Activated naive CD8-positive, alpha-beta T cell treated with anti-CD3 and anti-CD28 coated beads, Interleukin-2, amount 10 ng/mL, durations not matched to agents 7 days and 5 days (primary cell): ENCODE measurements around the gene CACNA1C. TPM values are rescaled to one million over a fixed set of nuclear protein-coding genes. Genes with fewer than 3 reads are reported as not detected.

Experiments
- ATAC-seq: fragments of 150-1000 bp; cut with Tn5 transposase; one replicate; pipeline ENCODE4 v1.10.0; 2021; ENCODE audit warnings: low read depth, moderate library complexity
- POLR2A ChIA-PET: fragments of 350-600 bp; sonication (Branson Sonifier 250); formaldehyde crosslinking; loops from one replicate; lab custom pipeline; 2021; ENCODE audit warnings: antibody characterized with exemption; lab: Charles Lee
- DNase-seq: peaks from one replicate; pipeline ENCODE4 v3.0.0; 2021
- H3K27ac Mint-ChIP-seq: one replicate; pipeline ENCODE4 v1.8.0; 2022; ENCODE audit warnings: mild to moderate bottlenecking, mixed read lengths
- H3K27me3 Mint-ChIP-seq: one replicate; pipeline ENCODE4 v1.8.0; 2022; ENCODE audit warnings: mild to moderate bottlenecking, moderate library complexity, mixed read lengths
- H3K36me3 Mint-ChIP-seq: one replicate; pipeline ENCODE4 v1.8.0; 2021; ENCODE audit warnings: mild to moderate bottlenecking, mixed read lengths
- H3K4me1 Mint-ChIP-seq: one replicate; pipeline ENCODE4 v1.8.0; 2021; ENCODE audit warnings: mixed read lengths
- H3K4me3 Mint-ChIP-seq: one replicate; pipeline ENCODE4 v1.8.0; 2022; ENCODE audit warnings: mild to moderate bottlenecking, moderate library complexity, mixed read lengths
- H3K9me3 Mint-ChIP-seq: one replicate; pipeline ENCODE4 v1.8.0; 2021; ENCODE audit warnings: mixed read lengths
- total RNA-seq, 2 experiments: library from RNA; stranded (reverse); gene quantifications; one replicate each; pipeline ENCODE4 v1.2.3, GENCODE V29; 2021

The CACNA1C gene
- total RNA-seq, 2 experiments from 2014 or later, result 0.11 to 0.14 TPM

- peak overlapping the region; percentile 72 for H3K27ac Mint-ChIP-seq
These were observed 448.8 kb downstream of the CACNA1C start for GRCh38 chr12:2501464-2502191.

GRCh38 chr12:2503036-2503435 is 450.2 kb downstream of the CACNA1C start:
- Mint-ChIP-seq H3K4me1 (peaks cover 10% of the 10 kb centered on the region), H3K27ac (no peak overlapping the region), H3K36me3 (no peaks in the 10 kb centered on the region), H3K9me3 (no peaks in the 10 kb centered on the region), H3K4me3 (no peak overlapping the region), H3K27me3 (peaks cover 15% of the 10 kb centered on the region)
- POLR2A ChIA-PET, result no interaction called here
- DNase-seq, result no peak
- ATAC-seq, result no peak

More at GRCh38 chr12:2501464-2502191, 448.8 kb downstream of the CACNA1C start:
- H3K27me3 Mint-ChIP-seq, result peaks cover 18% of the 10 kb centered on the region
- H3K4me3 Mint-ChIP-seq, result no peak overlapping the region
- no peak for DNase-seq
- H3K4me1 Mint-ChIP-seq, result peaks cover 10% of the 10 kb centered on the region
- POLR2A ChIA-PET, result no interaction called here
- H3K36me3 Mint-ChIP-seq, result no peaks in the 10 kb centered on the region
- peak; percentile 47 for ATAC-seq
- H3K9me3 Mint-ChIP-seq, result no peaks in the 10 kb centered on the region

GRCh38 chr12:2503762-2504161 is 451.0 kb downstream of the CACNA1C start:
- POLR2A ChIA-PET, result no interaction called here
- Mint-ChIP-seq H3K4me1 (peaks cover 10% of the 10 kb centered on the region), H3K27ac (no peak overlapping the region), H3K27me3 (peaks cover 15% of the 10 kb centered on the region), H3K4me3 (no peak overlapping the region), H3K36me3 (no peaks in the 10 kb centered on the region), H3K9me3 (no peaks in the 10 kb centered on the region)
- DNase-seq, result no peak
- no peak for ATAC-seq

- POLR2A ChIA-PET, result no interaction called here
- DNase-seq, result no peak
- H3K36me3 Mint-ChIP-seq, result no peaks in the 10 kb centered on the region
- H3K27ac Mint-ChIP-seq, result no peak overlapping the region
- no peak overlapping the region for H3K4me3 Mint-ChIP-seq
- peaks cover 15% of the 10 kb centered on the region for H3K27me3 Mint-ChIP-seq
- ATAC-seq, result no peak
- H3K4me1 Mint-ChIP-seq, result peaks cover 10% of the 10 kb centered on the region
- H3K9me3 Mint-ChIP-seq, result no peaks in the 10 kb centered on the region
These were observed 451.8 kb downstream of the CACNA1C start for GRCh38 chr12:2504577-2504976.

- Mint-ChIP-seq H3K36me3 (no peaks in the 10 kb centered on the region), H3K4me3 (no peak overlapping the region), H3K4me1 (no peaks in the 10 kb centered on the region), H3K9me3 (no peaks in the 10 kb centered on the region), H3K27ac (no peak overlapping the region), H3K27me3 (peaks cover 15% of the 10 kb centered on the region)
- POLR2A ChIA-PET, result no interaction called here
- ATAC-seq (no peak), DNase-seq (no peak)
These were observed 455.0 kb downstream of the CACNA1C start for GRCh38 chr12:2507814-2508213.

- POLR2A ChIA-PET, result no interaction called here
- Mint-ChIP-seq H3K4me3 (no peak overlapping the region), H3K27ac (no peak overlapping the region), H3K36me3 (no peaks in the 10 kb centered on the region), H3K27me3 (peaks cover 8% of the 10 kb centered on the region), H3K9me3 (no peaks in the 10 kb centered on the region), H3K4me1 (no peaks in the 10 kb centered on the region)
- DNase-seq (no peak), ATAC-seq (no peak)
These were observed 456.4 kb downstream of the CACNA1C start for GRCh38 chr12:2509137-2509536.

GRCh38 chr12:2510045-2510444 is 457.3 kb downstream of the CACNA1C start:
- DNase-seq, result no peak
- H3K27ac Mint-ChIP-seq, result no peak overlapping the region
- ATAC-seq, result no peak
- POLR2A ChIA-PET, result no interaction called here
- no peaks in the 10 kb centered on the region for H3K36me3 Mint-ChIP-seq
- no peak overlapping the region for H3K4me3 Mint-ChIP-seq
- H3K27me3 Mint-ChIP-seq, result peaks cover 11% of the 10 kb centered on the region
- no peaks in the 10 kb centered on the region for H3K4me1 Mint-ChIP-seq
- H3K9me3 Mint-ChIP-seq, result no peaks in the 10 kb centered on the region

- POLR2A ChIA-PET, result no interaction called here
- no peak for DNase-seq
- ATAC-seq, result no peak
- Mint-ChIP-seq H3K36me3 (no peaks in the 10 kb centered on the region), H3K27me3 (peaks cover 8% of the 10 kb centered on the region), H3K4me1 (no peaks in the 10 kb centered on the region), H3K27ac (no peak overlapping the region), H3K9me3 (no peaks in the 10 kb centered on the region), H3K4me3 (no peak overlapping the region)
These were observed 460.6 kb downstream of the CACNA1C start for GRCh38 chr12:2513141-2514037.

GRCh38 chr12:2514038-2514340 is 461.2 kb downstream of the CACNA1C start:
- Mint-ChIP-seq H3K36me3 (no peaks in the 10 kb centered on the region), H3K4me3 (no peak overlapping the region), H3K27me3 (peaks cover 8% of the 10 kb centered on the region), H3K9me3 (no peaks in the 10 kb centered on the region), H3K27ac (no peak overlapping the region), H3K4me1 (no peaks in the 10 kb centered on the region)
- POLR2A ChIA-PET, result no interaction called here
- ATAC-seq, result no peak
- no peak for DNase-seq

- ATAC-seq (no peak), DNase-seq (no peak)
- peaks cover 3% of the 10 kb centered on the region for H3K27me3 Mint-ChIP-seq
- no peaks in the 10 kb centered on the region for H3K4me1 Mint-ChIP-seq
- H3K4me3 Mint-ChIP-seq, result no peak overlapping the region
- POLR2A ChIA-PET, result interaction anchor here (0.5 kb wide), 1 partner anchor 447 kb away, joined by 4 read pairs; no protein-coding TSS in a partner anchor
- no peak overlapping the region for H3K27ac Mint-ChIP-seq
- H3K36me3 Mint-ChIP-seq, result no peaks in the 10 kb centered on the region
- H3K9me3 Mint-ChIP-seq, result peaks cover 6% of the 10 kb centered on the region
These were observed 468.0 kb downstream of the CACNA1C start for GRCh38 chr12:2520722-2521246.

- no peak for ATAC-seq
- Mint-ChIP-seq H3K4me1 (no peaks in the 10 kb centered on the region), H3K27me3 (peaks cover 5% of the 10 kb centered on the region), H3K27ac (no peak overlapping the region), H3K4me3 (no peak overlapping the region), H3K9me3 (peaks cover 7% of the 10 kb centered on the region), H3K36me3 (no peaks in the 10 kb centered on the region)
- POLR2A ChIA-PET, result no interaction called here
- DNase-seq, result no peak
These were observed 470.5 kb downstream of the CACNA1C start for GRCh38 chr12:2523317-2523716.

- H3K27ac Mint-ChIP-seq, result no peak overlapping the region
- peaks cover 2% of the 10 kb centered on the region for H3K4me1 Mint-ChIP-seq
- H3K9me3 Mint-ChIP-seq, result peaks cover 8% of the 10 kb centered on the region
- POLR2A ChIA-PET, result no interaction called here
- H3K27me3 Mint-ChIP-seq, result peaks cover 5% of the 10 kb centered on the region
- no peaks in the 10 kb centered on the region for H3K36me3 Mint-ChIP-seq
- no peak for DNase-seq
- no peak overlapping the region for H3K4me3 Mint-ChIP-seq
- no peak for ATAC-seq
These were observed 471.1 kb downstream of the CACNA1C start for GRCh38 chr12:2523844-2524243.

GRCh38 chr12:2526371-2526770 is 473.6 kb downstream of the CACNA1C start:
- POLR2A ChIA-PET, result no interaction called here
- peaks cover 2% of the 10 kb centered on the region for H3K9me3 Mint-ChIP-seq
- no peak overlapping the region for H3K27ac Mint-ChIP-seq
- H3K4me1 Mint-ChIP-seq, result peaks cover 12% of the 10 kb centered on the region
- ATAC-seq, result no peak
- H3K4me3 Mint-ChIP-seq, result no peak overlapping the region
- no peak for DNase-seq
- H3K36me3 Mint-ChIP-seq, result no peaks in the 10 kb centered on the region
- H3K27me3 Mint-ChIP-seq, result peaks cover 5% of the 10 kb centered on the region
